HAP-1 (cell line): Measurements from ENCODE around the gene SPINK5.

Source experiments
- DNase-seq, 2 experiments: peaks; one replicate each; pipeline ENCODE4 v3.0.0-alpha.2; 2016 to 2020; ENCODE audit warnings: low spot score in 2 of 2
- H3K27me3 ChIP-seq: fragments of 250-450 bp; sonication (Bioruptor Pico); 2 replicates; pipeline ENCODE4 v1.5.1; 2020; ENCODE audit warnings: low read depth, mild to moderate bottlenecking, moderate library complexity
- H3K36me3 ChIP-seq: fragments of 250-450 bp; sonication (Bioruptor Pico); replicated peaks from 2 replicates; pipeline ENCODE4 v1.5.1; 2020; ENCODE audit warnings: mild to moderate bottlenecking
- H3K4me1 ChIP-seq: fragments of 250-450 bp; sonication (Bioruptor Pico); 2 replicates; pipeline ENCODE4 v1.5.1; 2020; ENCODE audit warnings: mild to moderate bottlenecking
- H3K4me3 ChIP-seq: fragments of 250-450 bp; sonication (Bioruptor Pico); 2 replicates; pipeline ENCODE4 v1.5.1; 2020; ENCODE audit warnings: mild to moderate bottlenecking, moderate library complexity
- H3K9me3 ChIP-seq: fragments of 250-450 bp; sonication (Bioruptor Pico); 2 replicates; pipeline ENCODE4 v1.5.1; 2020; ENCODE audit warnings: mild to moderate bottlenecking, moderate library complexity
- in situ Hi-C: fragments of 300-500 bp; cut with MboI; formaldehyde crosslinking; loops from 3 replicates; pipeline ENCODE4 v1.14.3; 2020; ENCODE audit warnings: low sequenced_read_pairs, inconsistent platforms, mixed read lengths

SPINK5 gene

DNA sequence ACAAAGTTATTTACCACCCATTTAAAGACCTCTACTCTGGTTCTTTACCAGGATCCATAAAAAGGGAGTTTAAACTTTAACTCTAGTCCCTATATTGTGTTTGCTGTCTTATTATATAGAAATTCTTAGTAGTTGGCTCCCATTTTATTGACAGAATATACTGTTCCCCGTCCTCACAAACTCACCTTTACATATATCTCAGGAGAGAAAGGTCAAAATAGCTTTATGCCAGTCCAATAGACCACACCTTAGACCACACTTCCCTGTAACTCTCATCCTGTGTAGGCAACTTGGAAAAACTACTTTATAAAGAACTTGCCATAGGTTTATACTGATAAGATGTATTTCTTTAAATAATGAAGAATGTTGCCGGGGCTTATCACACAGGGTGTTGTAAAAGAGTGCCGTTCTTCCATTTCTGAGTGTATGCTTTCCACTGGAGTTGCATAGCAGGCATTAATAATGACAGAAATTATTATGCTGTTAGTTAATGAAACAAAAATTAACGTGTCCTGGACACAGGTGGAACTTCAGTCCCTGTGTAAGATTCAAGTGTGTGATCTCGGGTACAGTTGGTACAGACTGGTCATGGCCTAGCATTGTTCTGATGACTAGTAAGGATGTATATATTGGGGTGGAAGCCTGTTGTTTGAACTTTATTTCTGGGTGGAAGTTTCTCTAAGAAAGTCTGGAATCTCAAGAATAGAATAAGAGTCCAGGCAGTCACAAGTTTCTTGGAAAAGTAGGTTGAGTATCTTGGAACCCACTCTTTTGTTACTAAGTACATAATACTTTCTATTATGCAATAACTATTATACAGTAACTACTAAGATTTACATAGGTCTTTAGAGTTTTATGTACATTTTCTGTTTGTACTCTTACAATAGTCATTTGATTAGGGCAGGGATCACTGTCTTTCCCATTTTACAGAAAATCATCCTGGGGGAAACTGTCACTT, 71.6 kb downstream of the SPINK5 start:
- Histone ChIP-seq H3K4me3 (no peak overlapping the region), H3K27me3 (no peaks in the 10 kb centered on the region; the same call in 1 of the 2 replicates), H3K4me1 (no peaks in the 10 kb centered on the region), H3K9me3 (no peaks in the 10 kb centered on the region), H3K36me3 (no peaks in the 10 kb centered on the region)
- in situ Hi-C loops, result no loop called here
- no peak for DNase-seq

DNA sequence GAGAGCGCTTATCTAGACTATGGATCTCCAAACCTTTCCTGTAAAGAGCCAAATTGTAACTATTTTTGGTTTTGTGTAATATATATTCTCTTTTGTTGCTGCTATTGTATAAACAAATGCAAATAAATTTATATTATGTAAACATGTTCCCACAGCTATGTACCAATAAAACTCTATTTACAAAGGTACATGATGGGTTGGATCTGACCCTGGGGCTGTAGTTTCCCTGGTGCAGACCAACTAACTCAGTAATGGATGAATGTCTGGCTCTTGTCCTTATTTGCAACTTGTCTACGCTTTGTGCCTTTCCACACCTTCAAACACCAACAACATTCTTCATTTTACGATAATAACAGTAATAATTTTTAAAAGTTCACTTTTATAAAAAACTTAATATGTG, 77.1 kb downstream of the SPINK5 start:
- Histone ChIP-seq H3K9me3 (no peaks in the 10 kb centered on the region), H3K4me3 (no peak overlapping the region), H3K4me1 (no peaks in the 10 kb centered on the region), H3K27me3 (no peaks in the 10 kb centered on the region; the same call in 1 of the 2 replicates), H3K36me3 (no peaks in the 10 kb centered on the region)
- no peak for DNase-seq
- in situ Hi-C loops, result no loop called here

DNA sequence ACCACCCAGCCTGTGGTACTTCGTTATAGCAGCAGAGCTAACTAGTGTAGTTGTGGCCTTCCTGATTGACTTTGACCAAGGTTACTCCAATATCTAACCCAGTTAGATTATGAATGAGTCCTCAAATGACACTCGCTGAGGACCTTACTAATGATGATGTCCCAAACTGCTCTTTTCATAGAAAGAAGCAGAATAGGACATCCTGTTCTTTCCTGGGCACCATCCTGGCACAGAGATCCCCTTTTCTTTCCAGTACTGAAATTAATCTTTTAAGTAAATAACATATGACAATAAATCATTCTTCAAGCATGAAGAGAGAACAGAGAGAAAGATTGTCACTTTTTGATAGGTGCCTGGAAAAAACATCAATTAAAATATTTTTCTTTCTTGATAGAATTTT, 77.9 kb downstream of the SPINK5 start:
- DNase-seq, result no peak
- Histone ChIP-seq H3K9me3 (no peaks in the 10 kb centered on the region), H3K27me3 (no peaks in the 10 kb centered on the region), H3K4me1 (no peaks in the 10 kb centered on the region), H3K36me3 (no peaks in the 10 kb centered on the region), H3K4me3 (no peak overlapping the region)
- in situ Hi-C loops, result no loop called here

DNA sequence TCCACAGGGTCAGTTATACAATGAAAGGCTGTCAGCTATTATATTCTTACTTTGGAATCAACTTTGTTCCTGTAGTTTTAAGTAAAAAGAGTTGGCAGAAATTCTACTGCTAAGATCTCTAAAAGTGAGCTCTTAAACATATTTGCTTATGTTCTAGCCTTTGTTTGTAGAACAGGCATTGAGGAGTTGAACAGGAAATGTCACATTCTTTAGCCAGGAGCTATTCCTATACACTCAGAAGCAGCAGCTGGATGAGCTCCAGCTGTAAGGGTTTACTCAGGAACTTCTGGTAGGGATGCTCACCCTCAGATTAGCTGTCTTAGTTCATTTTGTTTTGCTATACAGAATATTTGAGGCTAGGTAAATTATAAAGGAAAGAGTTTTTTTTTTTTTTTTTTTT, 82.1 kb downstream of the SPINK5 start:
- Histone ChIP-seq H3K36me3 (no peaks in the 10 kb centered on the region), H3K4me1 (no peaks in the 10 kb centered on the region), H3K4me3 (no peak overlapping the region), H3K9me3 (no peaks in the 10 kb centered on the region), H3K27me3 (no peaks in the 10 kb centered on the region)
- DNase-seq, result no peak
- in situ Hi-C loops, result no loop called here

DNA sequence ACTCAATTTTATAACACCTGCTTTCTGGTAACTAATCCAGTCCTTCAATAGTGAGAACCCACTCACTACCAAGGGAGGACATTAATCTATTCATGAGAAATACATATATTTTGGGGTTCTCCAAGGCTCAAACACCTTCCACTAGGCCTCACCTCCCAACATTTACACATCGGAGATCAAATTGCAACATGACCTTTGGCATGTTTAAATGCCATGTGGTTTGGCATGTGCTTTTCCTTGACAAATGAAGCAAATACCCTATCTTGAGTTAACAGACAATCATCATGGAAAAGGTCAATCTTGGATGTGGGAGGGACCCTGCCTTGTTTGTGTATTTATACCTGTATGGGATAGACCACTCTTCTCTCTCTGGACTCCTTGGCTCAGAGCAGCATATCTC, 82.7 kb downstream of the SPINK5 start:
- H3K4me1 ChIP-seq, result no peaks in the 10 kb centered on the region
- H3K27me3 ChIP-seq, result no peaks in the 10 kb centered on the region
- no peak for DNase-seq
- H3K4me3 ChIP-seq, result no peak overlapping the region
- H3K36me3 ChIP-seq, result no peaks in the 10 kb centered on the region
- in situ Hi-C loops, result no loop called here
- no peaks in the 10 kb centered on the region for H3K9me3 ChIP-seq

DNA sequence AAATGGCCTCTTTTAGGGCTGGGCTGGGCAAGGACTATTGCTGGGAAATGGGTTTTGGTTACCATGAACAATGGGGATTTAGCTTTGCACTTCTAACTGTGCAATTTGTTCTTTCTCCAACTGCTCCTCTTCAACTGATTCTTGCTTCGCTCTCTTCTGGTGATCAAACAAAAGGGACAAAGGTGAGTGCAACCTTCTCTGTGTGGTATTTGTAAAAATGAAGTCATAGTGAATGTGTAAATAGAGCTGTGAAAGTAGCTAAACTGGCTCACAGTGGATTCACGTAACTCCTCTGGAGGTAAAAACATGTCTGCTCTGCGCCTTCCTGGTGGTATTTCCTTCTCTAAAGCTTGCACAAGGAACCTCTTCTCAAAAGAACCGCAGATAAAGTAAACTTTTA, 83.6 kb downstream of the SPINK5 start:
- in situ Hi-C loops, result no loop called here
- no peak overlapping the region for H3K4me3 ChIP-seq
- H3K27me3 ChIP-seq, result no peaks in the 10 kb centered on the region
- H3K4me1 ChIP-seq, result no peaks in the 10 kb centered on the region
- no peaks in the 10 kb centered on the region for H3K9me3 ChIP-seq
- no peaks in the 10 kb centered on the region for H3K36me3 ChIP-seq
- no peak for DNase-seq

DNA sequence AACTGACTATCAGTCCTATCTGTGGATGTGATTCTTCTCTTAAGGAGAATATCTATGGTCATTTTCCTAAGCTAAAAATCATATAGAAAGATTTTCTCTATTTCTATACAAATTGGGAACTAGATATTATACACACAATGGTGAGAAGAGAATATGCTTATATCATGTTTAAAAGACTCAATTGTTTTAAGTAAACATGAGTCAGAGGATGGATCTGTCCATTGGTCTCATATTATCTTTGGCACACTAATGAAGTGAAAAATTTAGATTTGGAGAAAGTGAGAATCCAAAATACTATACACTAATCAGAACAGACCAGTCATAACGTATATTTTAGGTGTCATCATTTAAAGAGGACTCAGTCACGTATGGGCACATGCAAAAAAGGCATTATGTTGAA, 88.1 kb downstream of the SPINK5 start:
- H3K4me1 ChIP-seq, result no peaks in the 10 kb centered on the region
- no peaks in the 10 kb centered on the region for H3K36me3 ChIP-seq
- no peaks in the 10 kb centered on the region for H3K27me3 ChIP-seq
- no peak for DNase-seq
- in situ Hi-C loops, result no loop called here
- no peak overlapping the region for H3K4me3 ChIP-seq
- no peaks in the 10 kb centered on the region for H3K9me3 ChIP-seq

DNA sequence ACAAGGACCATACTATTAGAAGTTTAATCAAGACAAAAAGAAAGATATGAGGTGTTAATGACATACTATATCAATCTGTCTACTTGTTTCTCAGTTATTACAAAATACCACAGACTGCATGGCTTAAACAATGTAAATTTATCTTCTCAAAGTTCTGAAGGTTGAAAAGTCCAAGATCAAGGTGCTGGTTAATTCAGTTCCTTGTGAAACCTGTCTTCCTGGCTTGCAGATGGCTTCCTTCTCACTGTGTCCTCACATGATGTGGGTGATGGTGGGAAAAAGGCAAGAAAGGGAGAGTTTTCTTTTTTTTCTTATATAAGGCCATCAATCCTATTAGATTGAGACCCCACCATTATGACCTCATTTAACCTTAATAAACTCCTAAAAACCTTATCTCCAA, 89.0 kb downstream of the SPINK5 start:
- no peaks in the 10 kb centered on the region for H3K9me3 ChIP-seq
- H3K36me3 ChIP-seq, result no peaks in the 10 kb centered on the region
- in situ Hi-C loops, result no loop called here
- no peaks in the 10 kb centered on the region for H3K4me1 ChIP-seq
- DNase-seq, result no peak
- H3K4me3 ChIP-seq, result no peak overlapping the region
- H3K27me3 ChIP-seq, result no peaks in the 10 kb centered on the region

DNA sequence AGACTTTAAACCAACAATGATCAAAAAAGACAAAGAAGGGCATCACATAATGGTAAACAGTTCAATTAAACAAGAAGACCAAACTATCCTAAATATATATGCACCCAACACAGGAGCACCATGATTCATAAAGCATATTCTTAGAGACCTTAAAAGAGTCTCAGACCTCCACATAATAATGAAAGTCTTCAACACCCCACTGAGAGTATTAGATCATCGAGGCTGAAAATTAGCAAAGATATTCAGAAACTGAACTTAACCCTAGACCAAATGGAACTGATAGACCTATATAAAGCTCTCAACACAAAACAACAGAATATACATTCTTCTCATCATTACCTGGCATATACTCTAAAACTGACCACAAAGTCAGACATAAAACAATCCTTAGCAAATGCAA, 92.8 kb downstream of the SPINK5 start:
- no peaks in the 10 kb centered on the region for H3K9me3 ChIP-seq
- in situ Hi-C loops, result no loop called here
- H3K4me1 ChIP-seq, result no peaks in the 10 kb centered on the region
- H3K27me3 ChIP-seq, result no peaks in the 10 kb centered on the region
- H3K36me3 ChIP-seq, result no peaks in the 10 kb centered on the region
- DNase-seq, result no peak
- H3K4me3 ChIP-seq, result no peak overlapping the region

DNA sequence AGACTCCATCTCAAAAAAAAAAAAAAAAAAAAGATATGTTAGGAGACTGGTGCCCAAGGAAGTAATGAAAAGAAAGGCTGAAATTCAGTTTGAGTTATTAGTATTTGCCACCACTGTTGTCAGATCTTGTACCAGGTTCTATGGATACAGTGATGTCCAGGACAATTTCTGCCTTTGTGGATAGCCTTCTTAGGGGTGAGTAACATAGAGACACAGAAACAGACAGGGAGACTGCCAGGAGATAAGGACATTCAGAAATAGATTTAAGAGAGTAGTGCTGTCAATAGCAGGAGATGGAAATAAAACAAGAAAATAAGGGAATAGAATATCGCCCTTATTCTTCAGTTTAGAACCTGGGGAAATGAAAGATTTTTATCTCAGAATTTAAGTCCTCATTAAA, 98.3 kb downstream of the SPINK5 start:
- Histone ChIP-seq H3K27me3 (no peaks in the 10 kb centered on the region), H3K4me3 (no peak overlapping the region), H3K9me3 (no peaks in the 10 kb centered on the region), H3K4me1 (no peaks in the 10 kb centered on the region), H3K36me3 (no peaks in the 10 kb centered on the region)
- in situ Hi-C loops, result no loop called here
- DNase-seq, result no peak

DNA sequence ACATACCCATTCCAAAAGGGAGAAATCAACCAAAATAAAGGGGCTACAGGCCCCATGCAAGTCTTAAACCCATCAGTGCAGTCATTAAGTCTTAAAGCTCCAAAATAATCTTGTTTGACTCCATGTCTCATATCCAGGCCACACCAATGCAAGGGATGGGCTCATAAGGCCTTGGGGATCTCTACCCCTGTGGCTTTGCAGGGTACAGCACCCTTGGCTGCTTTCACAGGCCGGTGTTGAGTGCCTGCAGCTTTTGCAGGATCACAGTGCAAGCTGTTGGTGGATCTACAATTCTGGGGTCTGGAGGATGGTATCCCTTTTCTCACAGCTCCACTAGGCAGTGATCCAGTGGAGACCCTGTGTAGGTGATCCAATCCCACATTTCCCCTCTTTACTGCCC, 99.6 kb downstream of the SPINK5 start:
- H3K4me3 ChIP-seq, result no peak overlapping the region
- no peaks in the 10 kb centered on the region for H3K27me3 ChIP-seq
- no peaks in the 10 kb centered on the region for H3K4me1 ChIP-seq
- no peaks in the 10 kb centered on the region for H3K9me3 ChIP-seq
- no peak for DNase-seq
- no peaks in the 10 kb centered on the region for H3K36me3 ChIP-seq
- in situ Hi-C loops, result no loop called here

DNA sequence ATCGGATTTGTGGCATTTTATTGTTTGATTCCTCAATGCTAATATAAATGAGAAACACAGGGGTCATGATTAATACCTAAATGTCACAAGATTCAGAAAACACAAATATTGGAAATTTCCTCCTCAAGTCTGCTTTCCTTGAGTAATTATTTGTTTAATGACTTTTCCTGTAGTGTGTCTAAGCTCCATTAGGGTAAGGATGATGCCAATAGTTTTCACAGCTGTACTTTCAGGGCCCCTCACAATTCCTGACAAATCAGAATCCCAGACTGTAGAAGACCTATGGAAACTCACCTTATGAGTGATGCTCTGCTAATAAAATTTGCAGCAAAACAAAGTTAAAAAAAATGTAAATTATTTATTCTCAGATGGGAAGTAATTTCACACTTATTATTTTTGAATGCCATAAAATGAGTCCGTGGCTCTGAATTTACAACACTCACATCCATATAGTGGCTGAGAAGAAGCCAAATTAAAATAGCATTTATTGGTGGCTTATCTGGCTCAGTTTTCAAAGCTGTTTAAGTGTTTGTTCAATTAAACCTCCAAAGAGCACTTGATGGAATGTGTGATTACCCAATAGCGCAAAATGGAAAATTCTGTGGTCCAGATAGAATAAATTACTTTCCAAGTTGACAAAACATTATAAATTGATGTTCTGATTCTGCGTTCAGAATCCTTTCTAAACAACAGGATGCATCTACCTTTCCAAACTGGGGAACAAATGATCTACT, 102.9 kb downstream of the SPINK5 start:
- no peak for DNase-seq
- in situ Hi-C loops, result no loop called here
- no peaks in the 10 kb centered on the region for H3K27me3 ChIP-seq
- no peaks in the 10 kb centered on the region for H3K9me3 ChIP-seq
- H3K4me3 ChIP-seq, result no peak overlapping the region
- no peaks in the 10 kb centered on the region for H3K4me1 ChIP-seq
- H3K36me3 ChIP-seq, result no peaks in the 10 kb centered on the region

DNA sequence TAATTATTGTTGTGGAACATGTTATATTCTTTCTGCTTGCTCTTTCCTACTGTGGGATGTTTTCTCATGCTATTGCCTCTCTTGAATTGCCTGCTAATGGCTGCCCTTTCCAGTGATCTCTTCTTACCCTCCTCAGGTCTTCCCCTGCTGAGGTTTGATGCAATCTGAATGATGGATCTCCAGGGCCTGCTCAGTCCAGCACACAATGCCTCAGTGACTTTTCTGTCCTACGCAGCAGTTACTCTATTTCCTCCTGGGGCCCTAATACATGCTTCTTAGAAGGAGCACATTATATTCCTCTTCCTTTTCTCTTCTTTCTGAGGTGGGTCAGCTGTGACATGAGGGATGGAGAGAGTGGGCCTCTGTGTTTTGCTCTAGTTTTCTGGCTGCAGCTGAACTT, 104.5 kb downstream of the SPINK5 start, which contains the start of gene SPINK14:
Gene SPINK14, plus strand, starts transcription at position 301 of the 400 bp plus-strand sequence. CDS start 1,187 bp downstream, outside the sequence.
- in situ Hi-C loops, result no loop called here
- H3K9me3 ChIP-seq, result no peaks in the 10 kb centered on the region

DNA sequence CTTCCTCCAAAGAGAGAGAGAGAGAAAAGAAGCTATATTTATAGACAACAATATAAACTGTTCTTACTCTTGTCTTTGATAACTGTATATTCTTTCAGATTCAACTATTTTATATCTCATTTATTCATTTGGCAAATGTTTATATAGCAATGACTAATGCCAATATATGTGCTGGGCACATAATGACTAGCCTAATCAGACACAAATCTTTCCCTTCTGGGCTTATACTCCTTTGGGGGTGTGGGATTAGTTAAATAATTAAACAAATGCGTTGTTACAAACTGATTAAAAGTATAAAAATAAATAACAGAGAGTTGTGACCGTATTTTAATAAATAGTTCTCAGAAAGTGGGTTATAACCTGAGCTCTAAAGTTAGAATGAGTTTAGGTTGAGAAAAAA, 108.6 kb downstream of the SPINK5 start:
- Histone ChIP-seq H3K27me3 (no peaks in the 10 kb centered on the region), H3K4me1 (no peaks in the 10 kb centered on the region), H3K4me3 (no peak overlapping the region), H3K9me3 (no peaks in the 10 kb centered on the region), H3K36me3 (no peaks in the 10 kb centered on the region)
- no peak for DNase-seq
- in situ Hi-C loops, result no loop called here

More for the DNA sequence above, 104.5 kb downstream of the SPINK5 start, which contains the start of gene SPINK14:
- Histone ChIP-seq H3K36me3 (no peaks in the 10 kb centered on the region), H3K4me1 (no peaks in the 10 kb centered on the region), H3K27me3 (no peaks in the 10 kb centered on the region), H3K4me3 (no peak within 1 kb of the TSS)
- DNase-seq, result no peak
